ENCODE results near the gene MAGI2. TPM values are rescaled to one million over a fixed set of nuclear protein-coding genes. Genes with fewer than 3 reads are reported as not detected.

MAGI2 gene
- total and polyA plus RNA-seq, 2 of the 13 experiments (the other 11 are each of a cell fraction or from before 2014, with no cell fraction given): 1.5 to 3.8 TPM

GRCh38 chr7:78578686-78579085, 874.8 kb downstream of the MAGI2 start:
- POLR2A ChIA-PET: no interaction called here
- intact Hi-C loops (cut with micrococcal nuclease; ENCODE audit: unreplicated experiment): no loop called here
- no peak overlapping the region for H3K4me2 ChIP-seq (ENCODE audit: low read depth, low read length)
- no peak for FAIRE-seq
- H3K9ac ChIP-seq (ENCODE audit: insufficient read depth, low read depth, low read length): no peak overlapping the region
- H3K9me3 ChIP-seq (ENCODE audit: low read length): no peaks in the 10 kb centered on the region
- no peaks in the 10 kb centered on the region for H3K27me3 ChIP-seq (ENCODE audit: control insufficient read depth in 1 of 2, insufficient read depth in 2 of 2, low read length in 2 of 2)
- H3K27ac ChIP-seq (ENCODE audit: extremely low read length, insufficient read depth, low read length): no peak overlapping the region
- H4K20me1 ChIP-seq (ENCODE audit: insufficient read depth, low read length): no peaks in the 10 kb centered on the region; the same call in 1 of the 2 replicates
- H2AFZ ChIP-seq (ENCODE audit: low read length): no peak overlapping the region
- DNase-seq (ENCODE audit: low spot score): no peak
- no TSS peak for BruUV-seq (replicated peaks)
- WGBS (ENCODE audit: low lambda C conversion rate): 12% methylated on average over 2 of the region's 2 CpGs
- TF ChIP-seq ZNF878 (CRISPR knock-in tag; IDR thresholded peaks at IDR 0.05) (no peak), ETS1 (CRISPR knock-in tag; IDR thresholded peaks at IDR 0.05) (no peak), FOXK1 (CRISPR knock-in tag; IDR thresholded peaks at IDR 0.05; ENCODE audit: borderline replicate concordance, low read depth) (no peak), ZNF558 (CRISPR knock-in tag; IDR thresholded peaks at IDR 0.05; ENCODE audit: borderline replicate concordance) (no peak), PRPF4 (IDR thresholded peaks at IDR 0.05; ENCODE audit: low read depth, low read length, poor library complexity, severe bottlenecking) (no peak), CHCHD3 (CRISPR knock-in tag; IDR thresholded peaks at IDR 0.05) (no peak), FOXP1 (IDR thresholded peaks at IDR 0.05) (no peak), FOXP1 (CRISPR knock-in tag; IDR thresholded peaks at IDR 0.05) (no peak), TMF1 (CRISPR knock-in tag; IDR thresholded peaks at IDR 0.05; ENCODE audit: low read depth) (no peak), ZBTB14 (CRISPR knock-in tag; IDR thresholded peaks at IDR 0.05) (no peak), ZNF670 (CRISPR knock-in tag; IDR thresholded peaks at IDR 0.05; ENCODE audit: borderline replicate concordance) (no peak)
- no peaks in the 10 kb centered on the region for H3K4me1 ChIP-seq (ENCODE audit: insufficient read depth, low read length)
- in situ Hi-C loops (cut with HindIII; ENCODE audit: extremely low pct_ligation_motif_present, low pct_unique_long_range_greater_than_20kb): no loop called here
- H3K79me2 ChIP-seq (ENCODE audit: insufficient read depth, low read length): no peaks in the 10 kb centered on the region
- no peaks in the 10 kb centered on the region for H3K36me3 ChIP-seq (replicated peaks in 1 of 2; ENCODE audit: control insufficient read depth in 1 of 2, insufficient read depth in 2 of 2, low read length in 2 of 2)
- no peak overlapping the region for H3K4me3 ChIP-seq (replicated peaks in 1 of 3; ENCODE audit: insufficient read depth in 1 of 3, low read depth in 2 of 3, low read length in 3 of 3)
- CTCF ChIA-PET (ENCODE audit: low intra/inter-chr PET ratio, low total read pairs): no interaction called here
- ATAC-seq: no peak
